Measurements from ENCODE around the gene SMYD1. TPM values are rescaled to one million over a fixed set of nuclear protein-coding genes. Genes with fewer than 3 reads are reported as not detected.
"Not testable (repeated sequence)": the region's sequence is repeated elsewhere in the genome, so short reads cannot be mapped to it uniquely, and the experiment has no call there.

The SMYD1 gene
- total RNA-seq, 4 donors from 2014 or later = 4.2 to 26.1 (median 14.9) TPM

- intact Hi-C loops (cut with DNase I) = no loop called here
- TF ChIP-seq EP300 (IDR thresholded peaks at IDR 0.05) = no peak
- TF ChIP-seq POLR2A (IDR thresholded peaks at IDR 0.05; ENCODE audit: low read depth) = no peak
- TF ChIP-seq POLR2AphosphoS5 (IDR thresholded peaks at IDR 0.05) = no peak
- no peak for TF ChIP-seq CTCF (IDR thresholded peaks at IDR 0.05)
- DNase-seq (ENCODE audit: extremely low spot score) = no peak
These were observed 31.0 kb upstream of the SMYD1 start for GRCh38 chr2:88036606-88037005.

GRCh38 chr2:88038263-88039105 is 29.1 kb upstream of the SMYD1 start:
- H3K27ac ChIP-seq (replicated peaks in 1 of 4) = no peak overlapping the region
- intact Hi-C loops (cut with DNase I) = no loop called here
- no peaks in the 10 kb centered on the region for H3K27me3 ChIP-seq
- H3K4me1 ChIP-seq = peaks cover 0 to 19% (median under 1%) of the 10 kb centered on the region in 4 donors
- no peak overlapping the region for H3K4me3 ChIP-seq
- WGBS = 93% methylated on average over 4 of the region's 4 CpGs
- no peaks in the 10 kb centered on the region for H3K9me3 ChIP-seq
- TF ChIP-seq CTCF (IDR thresholded peaks at IDR 0.05) = no peak
- TF ChIP-seq POLR2A (IDR thresholded peaks at IDR 0.05; ENCODE audit: low read depth) = no peak
- no peak for TF ChIP-seq POLR2AphosphoS5 (IDR thresholded peaks at IDR 0.05)
- TF ChIP-seq EP300 (IDR thresholded peaks at IDR 0.05) = no peak
- DNase-seq (ENCODE audit: extremely low spot score) = no peak
- peaks cover 0 to 22% (median 13%) of the 10 kb centered on the region in 4 donors for H3K36me3 ChIP-seq

More at GRCh38 chr2:88036606-88037005, 31.0 kb upstream of the SMYD1 start:
- Histone ChIP-seq H3K4me1 (peaks cover 0 to 19% (median 0%) of the 10 kb centered on the region in 4 donors), H3K27me3 (no peaks in the 10 kb centered on the region), H3K4me3 (no peak overlapping the region), H3K27ac (replicated peaks in 1 of 4) (no peak overlapping the region), H3K9me3 (no peaks in the 10 kb centered on the region), H3K36me3 (peaks cover 0 to 39% (median 28%) of the 10 kb centered on the region in 4 donors)

GRCh38 chr2:88042476-88042875 is 25.1 kb upstream of the SMYD1 start:
- Histone ChIP-seq H3K27ac (replicated peaks in 1 of 4) (no peak overlapping the region), H3K4me1 (peaks cover 0 to 10% (median 7%) of the 10 kb centered on the region in 4 donors), H3K27me3 (no peaks in the 10 kb centered on the region), H3K36me3 (peaks cover 0 to 6% (median 0%) of the 10 kb centered on the region in 4 donors), H3K4me3 (no peak overlapping the region), H3K9me3 (no peaks in the 10 kb centered on the region)
- intact Hi-C loops (cut with DNase I) = no loop called here
- no peak for DNase-seq (ENCODE audit: extremely low spot score)
- WGBS = 97% methylated on average over 5 of the region's 5 CpGs
- TF ChIP-seq POLR2AphosphoS5 (IDR thresholded peaks at IDR 0.05) (no peak), CTCF (IDR thresholded peaks at IDR 0.05) (no peak), EP300 (IDR thresholded peaks at IDR 0.05) (no peak), POLR2A (IDR thresholded peaks at IDR 0.05; ENCODE audit: low read depth) (no peak)

GRCh38 chr2:88045561-88045960 is 22.1 kb upstream of the SMYD1 start:
- H3K36me3 ChIP-seq; DNase-seq (ENCODE audit: extremely low spot score); intact Hi-C loops (cut with DNase I); H3K27ac ChIP-seq (replicated peaks in 1 of 4); H3K27me3 ChIP-seq; H3K9me3 ChIP-seq; H3K4me3 ChIP-seq: not testable (repeated sequence)
- WGBS = 91% methylated on average over 6 of the region's 6 CpGs
- peaks cover 3 to 14% (median 7%) of the 10 kb centered on the region in 4 donors for H3K4me1 ChIP-seq

- Histone ChIP-seq H3K27ac (replicated peaks in 1 of 4) (no peak overlapping the region), H3K4me1 (peaks cover 15 to 29% (median 19%) of the 10 kb centered on the region in 4 donors), H3K27me3 (no peaks in the 10 kb centered on the region), H3K36me3 (peaks cover 0 to 12% (median 0%) of the 10 kb centered on the region in 4 donors), H3K4me3 (no peak overlapping the region), H3K9me3 (no peaks in the 10 kb centered on the region)
- intact Hi-C loops (cut with DNase I) = no loop called here
- DNase-seq (ENCODE audit: extremely low spot score) = no peak
- 91% methylated on average over 3 of the region's 3 CpGs for WGBS
- TF ChIP-seq EP300 (IDR thresholded peaks at IDR 0.05) = no peak
- TF ChIP-seq POLR2A (IDR thresholded peaks at IDR 0.05; ENCODE audit: low read depth) = no peak
- no peak for TF ChIP-seq CTCF (IDR thresholded peaks at IDR 0.05)
- no peak for TF ChIP-seq POLR2AphosphoS5 (IDR thresholded peaks at IDR 0.05)
These were observed 19.1 kb upstream of the SMYD1 start for GRCh38 chr2:88048541-88048940.

Data from esophagus muscularis mucosa (tissue), 4 donors.